ENCODE data around the gene CCBE1. TPM values are rescaled to one million over a fixed set of nuclear protein-coding genes. Genes with fewer than 3 reads are reported as not detected.

The CCBE1 gene
- total and polyA plus RNA-seq, 2 of the 4 experiments (the other 2 are of a cell fraction): 64.8 to 148 TPM

- TF ChIP-seq RCOR1 (IDR thresholded peaks at IDR 0.05; ENCODE audit: insufficient replicate concordance, low read length): no peak
Measured at GRCh38 chr18:59659508-59660170, 37.6 kb downstream of the CCBE1 start (continued).

DNA sequence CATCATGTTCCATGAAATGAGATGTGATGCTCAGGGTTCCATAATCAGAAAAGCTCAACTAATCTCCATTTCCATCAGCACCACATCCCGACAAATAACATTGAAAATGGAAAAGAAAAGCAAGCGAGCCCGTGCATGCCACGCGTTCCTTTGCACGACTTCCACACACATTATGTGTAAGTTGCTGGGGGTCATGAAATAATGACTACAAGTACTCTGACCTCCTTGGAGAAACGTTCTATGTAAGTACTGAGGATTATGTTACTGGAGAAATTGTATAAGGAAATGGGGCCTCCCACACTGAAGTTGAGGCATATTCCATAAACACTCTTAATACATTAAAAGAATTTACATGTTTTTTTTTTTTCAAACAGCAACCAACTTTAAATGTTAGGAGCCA lies 38.3 kb downstream of the CCBE1 start:
- no peak overlapping the region for H2AK5ac ChIP-seq (ENCODE audit: low read depth, low read length)
- intact Hi-C loops (cut with micrococcal nuclease): no loop called here
- H2BK15ac ChIP-seq (ENCODE audit: low read depth, low read length): no peak overlapping the region
- ATAC-seq (ENCODE audit: low read depth) (no peak), DNase-seq (no peak)
- H3K4me3 ChIP-seq (ENCODE audit: insufficient read depth, low read depth, low read length): no peak overlapping the region
- ChIA-PET CTCF (interaction anchor here (0.7 to 0.9 kb wide), 3 partner anchors 9 to 165 kb away, joined by 3 read pairs; no protein-coding TSS in a partner anchor), POLR2A (ENCODE audit: unreplicated experiment) (no interaction called here)
- peaks cover 10% of the 10 kb centered on the region for H3K9me1 ChIP-seq (ENCODE audit: insufficient read depth, low read length)
- no peak overlapping the region for H4K5ac ChIP-seq (ENCODE audit: low read depth, low read length)
- H2BK20ac ChIP-seq (ENCODE audit: low read depth, low read length): no peak overlapping the region
- dilution Hi-C loops (cut with HindIII; ENCODE audit: low sequenced_read_pairs, unreplicated experiment): no loop called here
- H3K27me3 ChIP-seq (ENCODE audit: control insufficient read depth, insufficient read depth, low read length): no peaks in the 10 kb centered on the region
- no peak overlapping the region for H2BK5ac ChIP-seq (ENCODE audit: low read depth, low read length, poor library complexity, severe bottlenecking)
- 0 out of 2 replicates have a peak overlapping the region, but pooled peaks have one; percentile 17 for H3K18ac ChIP-seq (ENCODE audit: low read depth, low read length)
- H4K91ac ChIP-seq (ENCODE audit: insufficient read depth, low read depth, low read length): no peak overlapping the region
- no peak overlapping the region for H2AK9ac ChIP-seq (replicated peaks; ENCODE audit: low read depth, low read length, poor library complexity)
- no peaks in the 10 kb centered on the region for H3K36me3 ChIP-seq (ENCODE audit: control insufficient read depth, insufficient read depth, low read length)
- H2BK120ac ChIP-seq (ENCODE audit: low read depth, low read length): no peak overlapping the region
- peak overlapping the region; percentile 94 for H3K4me2 ChIP-seq (ENCODE audit: low read depth, low read length)
- no peak overlapping the region for H3K27ac ChIP-seq (ENCODE audit: insufficient read depth, low read length)
- H3K9ac ChIP-seq (ENCODE audit: low read depth, low read length): no peak overlapping the region
- H3K23ac ChIP-seq (ENCODE audit: low read depth, low read length): no peak overlapping the region
- no peak overlapping the region for H2AFZ ChIP-seq (replicated peaks; ENCODE audit: low read length, poor library complexity)
- H4K20me1 ChIP-seq (ENCODE audit: insufficient read depth, low read length): peaks cover 26% of the 10 kb centered on the region
- in situ Hi-C loops (cut with MboI; ENCODE audit: low sequenced_read_pairs): no loop called here
- H3K9me3 ChIP-seq (ENCODE audit: control insufficient read depth, insufficient read depth, low read length): no peaks in the 10 kb centered on the region
- peaks cover 15% of the 10 kb centered on the region for H3K4me1 ChIP-seq (ENCODE audit: control insufficient read depth, insufficient read depth, low read length)
- BruUV-seq (replicated peaks): no TSS peak
- no CpG with 5 or more reads among the region's 7 CpGs for WGBS, 2 experiments (ENCODE audit: extremely low coverage in 2 of 2, insufficient read length in 1 of 2)
- H3K4ac ChIP-seq (ENCODE audit: low read depth, low read length): no peak overlapping the region
- no peak overlapping the region for H3K56ac ChIP-seq (ENCODE audit: extremely low read depth, insufficient read depth, low read length)
- peaks cover 52 to 81% of the 10 kb centered on the region in 2 experiments for H3K79me1 ChIP-seq (ENCODE audit: low read depth in 1 of 2, low read length in 2 of 2)
- no peak overlapping the region for H4K8ac ChIP-seq (ENCODE audit: low read depth in 2 of 2, low read length in 2 of 2)
- H3K14ac ChIP-seq (replicated peaks; ENCODE audit: low read depth, low read length): no peak overlapping the region
- no peak for TF ChIP-seq CTCF (conservative IDR thresholded peaks at IDR 0.05; ENCODE audit: low read depth, low read length)
- no peak for TF ChIP-seq NFE2L2 (IDR thresholded peaks at IDR 0.05; ENCODE audit: low read depth, low read length)
- TF ChIP-seq RAD21 (IDR thresholded peaks at IDR 0.05; ENCODE audit: low read length): no peak
- no peak for TF ChIP-seq SMC3 (IDR thresholded peaks at IDR 0.05; ENCODE audit: low read depth, low read length)
- TF ChIP-seq RFX5 (IDR thresholded peaks at IDR 0.05; ENCODE audit: low read depth, low read length): no peak
- TF ChIP-seq MAZ (IDR thresholded peaks at IDR 0.05; ENCODE audit: borderline replicate concordance, low read depth, low read length): no peak
- TF ChIP-seq CEBPB (IDR thresholded peaks at IDR 0.05; ENCODE audit: low read depth, low read length): no peak
- TF ChIP-seq ELK1 (IDR thresholded peaks at IDR 0.05; ENCODE audit: borderline replicate concordance, low read depth, low read length): no peak
- TF ChIP-seq RCOR1 (IDR thresholded peaks at IDR 0.05; ENCODE audit: insufficient replicate concordance, low read length): no peak
- TF ChIP-seq MAFK (IDR thresholded peaks at IDR 0.05; ENCODE audit: low read depth, low read length): no peak
- TF ChIP-seq USF2 (IDR thresholded peaks at IDR 0.05; ENCODE audit: low read depth, low read length): no peak
- TF ChIP-seq POLR2A (IDR thresholded peaks at IDR 0.05; ENCODE audit: low read depth, low read length): no peak
- no peak for TF ChIP-seq BHLHE40 (IDR thresholded peaks at IDR 0.05; ENCODE audit: low read depth, low read length)

All from IMR-90 (cell line).